DOHH2 (cell line): ENCODE data around the gene PROB1.
"Not testable (repeated sequence)": the region's sequence is repeated elsewhere in the genome, so short reads cannot be mapped to it uniquely, and the experiment has no call there.

Experiments
- H3F3A ChIP-seq: fragments of 200-600 bp; sonication (generic), shearing (Covaris generic); 2 replicates; pipeline ENCODE4 v1.6.0; 2016; ENCODE audit warnings: antibody characterized with exemption, mild to moderate bottlenecking; ENCODE audit not compliant: control insufficient read depth, insufficient read depth
- H3K27ac ChIP-seq: fragments of 200-600 bp; sonication (generic); 2 replicates; pipeline ENCODE4 v1.5.1; 2014; ENCODE audit warnings: low read depth, mild to moderate bottlenecking, low read length, moderate library complexity
- H3K27me3 ChIP-seq: fragments of 200-600 bp; sonication (generic); 2 replicates; pipeline ENCODE4 v1.6.1; 2014; ENCODE audit warnings: mild to moderate bottlenecking, low read length, mixed read lengths; ENCODE audit not compliant: control insufficient read depth
- H3K36me3 ChIP-seq: fragments of 200-600 bp; sonication (generic); 2 replicates; pipeline ENCODE4 v1.6.1; 2014; ENCODE audit warnings: mild to moderate bottlenecking, low read length, moderate library complexity, mixed read lengths; ENCODE audit not compliant: control insufficient read depth
- H3K4me1 ChIP-seq: fragments of 200-600 bp; sonication (generic); 2 replicates; pipeline ENCODE4 v1.6.1; 2014; ENCODE audit warnings: mild to moderate bottlenecking, low read length, mixed read lengths; ENCODE audit not compliant: control insufficient read depth
- H3K4me2 ChIP-seq: fragments of 200-600 bp; sonication (generic); 2 replicates; pipeline ENCODE4 v1.6.0; 2014; ENCODE audit warnings: mild to moderate bottlenecking, low read length, moderate library complexity
- H3K4me3 ChIP-seq: fragments of 200-600 bp; sonication (generic); 2 replicates; pipeline ENCODE4 v1.5.1; 2014; ENCODE audit warnings: mild to moderate bottlenecking, low read length, mixed read lengths
- H3K79me2 ChIP-seq: fragments of 200-600 bp; sonication (generic); 2 replicates; pipeline ENCODE4 v1.6.1; 2014; ENCODE audit warnings: mild to moderate bottlenecking, low read length, mixed read lengths; ENCODE audit not compliant: control insufficient read depth
- H3K9me2 ChIP-seq: fragments of 200-600 bp; sonication (generic); replicated peaks from 2 replicates; pipeline ENCODE4 v1.6.1; 2014; ENCODE audit warnings: mild to moderate bottlenecking, low read length, mixed read lengths; ENCODE audit not compliant: control insufficient read depth
- H3K9me3 ChIP-seq: fragments of 200-600 bp; sonication (generic); 2 replicates; pipeline ENCODE4 v1.6.1; 2014; ENCODE audit warnings: antibody characterized with exemption, low read length, mixed read lengths; ENCODE audit not compliant: control insufficient read depth, insufficient read depth
- H4K20me1 ChIP-seq: fragments of 200-600 bp; sonication (generic); 2 replicates; pipeline ENCODE4 v1.6.0; 2014; ENCODE audit warnings: low read depth, mild to moderate bottlenecking, antibody characterized with exemption, low read length, moderate library complexity; ENCODE audit not compliant: control insufficient read depth, insufficient read depth
- EZH2phosphoT487 ChIP-seq: fragments of 200-600 bp; sonication (generic); IDR thresholded peaks from 2 replicates; pipeline ENCODE4 v1.6.1; 2017; ENCODE audit warnings: borderline replicate concordance, mild to moderate bottlenecking, antibody characterized with exemption, low read length, moderate library complexity, mixed read lengths
- TF ChIP-seq, protein P1 (sequence below): fragments of 200-600 bp; sonication (generic); IDR thresholded peaks from one replicate; pipeline ENCODE4 v1.5.1; 2014; ENCODE audit warnings: antibody characterized with exemption, mild to moderate bottlenecking, low read depth, low read length; ENCODE audit not compliant: poor library complexity, severe bottlenecking

The PROB1 gene

GRCh38 chr5:139413153-139413552 lies 18.2 kb upstream of the PROB1 start:
- Histone ChIP-seq H3F3A (no peaks in the 10 kb centered on the region), H3K27me3 (no peaks in the 10 kb centered on the region), H3K9me3 (no peaks in the 10 kb centered on the region), H3K4me1 (peaks cover 3% of the 10 kb centered on the region), H3K9me2 (no peaks in the 10 kb centered on the region), H3K79me2 (no peaks in the 10 kb centered on the region), H3K4me3 (no peak overlapping the region), H4K20me1 (no peaks in the 10 kb centered on the region), H3K36me3 (no peaks in the 10 kb centered on the region), H3K4me2 (no peak overlapping the region), H3K27ac (no peak overlapping the region)
- TF ChIP-seq, protein P1, sequence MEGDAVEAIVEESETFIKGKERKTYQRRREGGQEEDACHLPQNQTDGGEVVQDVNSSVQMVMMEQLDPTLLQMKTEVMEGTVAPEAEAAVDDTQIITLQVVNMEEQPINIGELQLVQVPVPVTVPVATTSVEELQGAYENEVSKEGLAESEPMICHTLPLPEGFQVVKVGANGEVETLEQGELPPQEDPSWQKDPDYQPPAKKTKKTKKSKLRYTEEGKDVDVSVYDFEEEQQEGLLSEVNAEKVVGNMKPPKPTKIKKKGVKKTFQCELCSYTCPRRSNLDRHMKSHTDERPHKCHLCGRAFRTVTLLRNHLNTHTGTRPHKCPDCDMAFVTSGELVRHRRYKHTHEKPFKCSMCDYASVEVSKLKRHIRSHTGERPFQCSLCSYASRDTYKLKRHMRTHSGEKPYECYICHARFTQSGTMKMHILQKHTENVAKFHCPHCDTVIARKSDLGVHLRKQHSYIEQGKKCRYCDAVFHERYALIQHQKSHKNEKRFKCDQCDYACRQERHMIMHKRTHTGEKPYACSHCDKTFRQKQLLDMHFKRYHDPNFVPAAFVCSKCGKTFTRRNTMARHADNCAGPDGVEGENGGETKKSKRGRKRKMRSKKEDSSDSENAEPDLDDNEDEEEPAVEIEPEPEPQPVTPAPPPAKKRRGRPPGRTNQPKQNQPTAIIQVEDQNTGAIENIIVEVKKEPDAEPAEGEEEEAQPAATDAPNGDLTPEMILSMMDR: no peak
- TF ChIP-seq EZH2phosphoT487: no peak

DNA sequence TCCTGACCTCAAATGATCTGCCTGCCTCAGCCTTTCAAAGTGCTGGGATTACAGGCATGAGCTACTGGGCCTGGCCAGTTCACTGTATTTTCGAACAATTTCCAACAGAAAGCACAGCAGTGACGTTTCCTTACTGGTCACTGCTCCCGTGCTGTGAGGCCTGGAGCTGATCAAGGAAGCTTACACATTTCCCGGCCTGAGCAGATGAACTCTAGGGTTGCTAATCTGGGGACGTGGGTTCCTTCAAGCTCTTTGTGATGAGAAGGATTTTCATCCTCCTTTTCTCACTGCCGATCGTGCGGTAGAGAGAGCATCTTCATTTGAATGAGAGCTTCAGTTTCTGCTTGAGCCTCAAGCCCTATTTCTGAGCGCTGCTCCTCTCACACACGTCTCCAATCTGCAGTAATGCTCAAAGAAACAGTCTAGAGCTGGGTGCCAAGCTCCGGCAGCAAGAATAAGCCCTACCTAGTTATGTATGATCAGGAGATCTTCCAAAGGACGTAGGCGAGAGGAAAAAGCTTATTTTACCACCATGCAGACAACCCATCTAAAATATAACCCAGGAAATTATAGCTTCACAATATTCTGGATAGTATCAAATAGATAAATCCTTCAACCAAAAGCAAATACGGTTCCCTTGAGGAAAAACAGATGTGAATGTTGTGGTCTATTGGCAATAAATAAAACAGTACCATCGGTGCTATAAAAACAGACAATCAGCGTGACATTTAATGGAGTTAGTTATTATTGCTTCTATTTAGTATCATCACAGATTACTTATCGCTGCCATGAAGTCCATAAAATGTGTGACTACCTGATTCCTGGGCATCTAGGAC lies 16.3 kb upstream of the PROB1 start:
- H3K27ac ChIP-seq: no peak overlapping the region
- H3K9me2 ChIP-seq: no peaks in the 10 kb centered on the region
- H3K9me3 ChIP-seq: no peaks in the 10 kb centered on the region
- no peak overlapping the region for H3K4me3 ChIP-seq
- H3K27me3 ChIP-seq: no peaks in the 10 kb centered on the region
- H3K79me2 ChIP-seq: no peaks in the 10 kb centered on the region
- TF ChIP-seq, protein P1: no peak
- TF ChIP-seq EZH2phosphoT487: no peak
- H3K4me2 ChIP-seq: no peak overlapping the region
- H3K36me3 ChIP-seq: no peaks in the 10 kb centered on the region
- H4K20me1 ChIP-seq: no peaks in the 10 kb centered on the region
- peaks cover 21% of the 10 kb centered on the region for H3K4me1 ChIP-seq
- no peaks in the 10 kb centered on the region for H3F3A ChIP-seq

- Histone ChIP-seq H3K4me3 (no peak overlapping the region), H3K9me3 (no peaks in the 10 kb centered on the region), H3K9me2 (no peaks in the 10 kb centered on the region), H3K79me2 (no peaks in the 10 kb centered on the region), H3K36me3 (no peaks in the 10 kb centered on the region), H3K27me3 (no peaks in the 10 kb centered on the region), H3K4me1 (peaks cover 21% of the 10 kb centered on the region), H3K27ac (no peak overlapping the region), H3F3A (no peaks in the 10 kb centered on the region), H3K4me2 (no peak overlapping the region), H4K20me1 (no peaks in the 10 kb centered on the region)
- TF ChIP-seq EZH2phosphoT487: no peak
- TF ChIP-seq, protein P1: no peak
Observed at GRCh38 chr5:139410121-139410992, 15.5 kb upstream of the PROB1 start.

GRCh38 chr5:139409116-139409515 lies 14.2 kb upstream of the PROB1 start:
- H3F3A ChIP-seq, H3K27me3 ChIP-seq, H3K4me2 ChIP-seq, H3K4me3 ChIP-seq, H3K27ac ChIP-seq, H3K36me3 ChIP-seq, H4K20me1 ChIP-seq, H3K9me2 ChIP-seq, H3K9me3 ChIP-seq, H3K79me2 ChIP-seq: not testable (repeated sequence)
- peaks cover 30% of the 10 kb centered on the region for H3K4me1 ChIP-seq
